ENCODE data around the gene SRP14.
"Not testable (repeated sequence)": the region's sequence is repeated elsewhere in the genome, so short reads cannot be mapped to it uniquely, and the experiment has no call there.

SRP14 gene

GRCh38 chr15:40048926-40049475 lies 10.0 kb upstream of the SRP14 start:
- no peak for DNase-seq

- DNase-seq, result no peak
Measured at GRCh38 chr15:40048211-40048792, 9.3 kb upstream of the SRP14 start.

GRCh38 chr15:40047415-40048210 lies 8.6 kb upstream of the SRP14 start:
- DNase-seq, result peak; percentile 83

- DNase-seq, result peak; percentile 75
Measured at GRCh38 chr15:40046721-40047414, 7.9 kb upstream of the SRP14 start.

GRCh38 chr15:40045572-40046217 lies 6.7 kb upstream of the SRP14 start:
- DNase-seq, result no peak

GRCh38 chr15:40044717-40045571 lies 6.0 kb upstream of the SRP14 start:
- peak; percentile 81 for DNase-seq

- no peak for DNase-seq
Measured at GRCh38 chr15:40043927-40044716, 5.1 kb upstream of the SRP14 start.

- DNase-seq, result no peak
Measured at GRCh38 chr15:40042791-40043320, 3.9 kb upstream of the SRP14 start.

- no peak for DNase-seq
Measured at GRCh38 chr15:40040770-40041169, 1.8 kb upstream of the SRP14 start.

- no peak for DNase-seq
Measured at GRCh38 chr15:40040293-40040635, 1.3 kb upstream of the SRP14 start.

GRCh38 chr15:40038275-40038637 lies 725 bp downstream of the SRP14 start:
- DNase-seq, result peak; percentile 41

GRCh38 chr15:40037721-40038120 lies 1.3 kb downstream of the SRP14 start:
- DNase-seq, result no peak

GRCh38 chr15:40035182-40035581 lies 3.8 kb downstream of the SRP14 start:
- DNase-seq, result not testable (repeated sequence)

GRCh38 chr15:40034186-40034946 lies 4.6 kb downstream of the SRP14 start:
- no peak for DNase-seq

- DNase-seq, result no peak
Measured at GRCh38 chr15:40032125-40032839, 6.7 kb downstream of the SRP14 start.

GRCh38 chr15:40031300-40031699 lies 7.7 kb downstream of the SRP14 start:
- no peak for DNase-seq

GRCh38 chr15:40029979-40030893 lies 8.7 kb downstream of the SRP14 start:
- DNase-seq, result peak; percentile 26

- no peak for DNase-seq
Measured at GRCh38 chr15:40028853-40029252, 10.1 kb downstream of the SRP14 start.

- DNase-seq, result no peak
Measured at GRCh38 chr15:40028193-40028592, 10.8 kb downstream of the SRP14 start.

All from EL (cell line).